Measurements from ENCODE around the gene EDN1. TPM values are rescaled to one million over a fixed set of nuclear protein-coding genes. Genes with fewer than 3 reads are reported as not detected.

Gene EDN1
- total and polyA plus RNA-seq, 9 of the 15 experiments (the other 6 are each of a cell fraction or from before 2014, with no cell fraction given), result 0.03 to 0.06 TPM; not detected in 7

DNA sequence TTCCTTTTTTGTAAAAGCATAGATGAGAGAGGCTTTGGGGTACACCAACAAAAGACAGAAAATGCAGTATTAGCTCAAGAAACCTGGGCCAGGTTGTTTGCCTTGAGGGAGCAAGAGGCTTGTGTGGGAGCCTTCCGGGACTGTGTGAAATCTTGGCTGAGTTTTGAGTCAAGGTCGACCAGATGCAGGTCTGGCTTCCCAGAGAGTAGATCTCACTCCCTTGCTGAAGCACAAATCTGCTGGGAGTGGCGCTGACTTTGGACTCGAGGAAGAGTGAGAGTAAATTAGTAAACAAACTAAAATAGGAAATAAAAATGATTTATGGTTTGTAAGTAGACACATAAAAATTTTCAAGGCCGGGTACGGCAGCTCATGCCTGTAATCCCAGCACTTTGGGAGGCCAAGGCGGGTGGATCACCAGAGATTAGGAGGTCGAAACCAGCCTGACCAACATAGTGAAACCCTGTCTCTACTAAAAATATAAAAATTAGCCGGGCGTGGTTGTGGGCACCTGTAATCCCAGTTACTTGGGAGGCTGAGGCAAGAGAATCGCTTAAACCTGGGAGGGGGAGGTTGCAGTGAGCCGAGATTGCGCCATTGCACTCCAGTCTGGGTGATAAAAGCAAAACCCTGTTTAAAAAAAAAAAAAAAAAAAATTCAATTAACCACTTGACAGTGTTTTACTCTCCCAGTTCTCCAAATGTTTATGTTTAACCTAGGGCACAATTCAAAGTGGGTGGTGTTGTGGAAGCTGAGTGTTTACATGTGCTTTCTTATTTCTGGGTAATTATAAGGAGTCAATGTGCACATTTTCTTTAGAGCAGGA, 27.7 kb upstream of the EDN1 start:
- Histone ChIP-seq H3K9ac (ENCODE audit: insufficient read depth in 1 of 2, low read depth in 2 of 2, low read length in 2 of 2) (no peak overlapping the region), H3K79me2 (ENCODE audit: control insufficient read depth, insufficient read depth, low read length) (no peaks in the 10 kb centered on the region), H3K9me1 (ENCODE audit: control insufficient read depth, insufficient read depth, low read length) (no peaks in the 10 kb centered on the region), H3K4me2 (ENCODE audit: insufficient read depth, low read length) (no peak overlapping the region), H3K27ac (ENCODE audit: extremely low read depth, low read depth, low read length) (no peak overlapping the region), H2AFZ (ENCODE audit: low read depth, low read length) (no peak overlapping the region), H3K9me3 (replicated peaks; ENCODE audit: control insufficient read depth, insufficient read depth, low read depth, low read length) (no peaks in the 10 kb centered on the region), H3K4me1 (replicated peaks in 1 of 2; ENCODE audit: control insufficient read depth in 2 of 2, insufficient read depth in 2 of 2, low read length in 2 of 2) (no peaks in the 10 kb centered on the region), H4K20me1 (replicated peaks; ENCODE audit: control insufficient read depth, insufficient read depth, low read length) (no peaks in the 10 kb centered on the region), H3K27me3 (ENCODE audit: control insufficient read depth in 2 of 2, insufficient read depth in 2 of 2, low read length in 2 of 2) (peaks cover 0 to 5% of the 10 kb centered on the region in 2 experiments; a peak in 1 of 5 replicates), H3K36me3 (ENCODE audit: control insufficient read depth, insufficient read depth, low read length) (no peaks in the 10 kb centered on the region), H3K4me3 (no peak overlapping the region)
- FAIRE-seq (no peak), DNase-seq (ENCODE audit: extremely low read depth in 1 of 4, low spot score in 3 of 4) (no peak), ATAC-seq (no peak)
- BruUV-seq (replicated peaks), result no TSS peak
- in situ Hi-C loops (cut with MboI) (no loop called here), intact Hi-C loops (cut with micrococcal nuclease) (no loop called here)
- 2% methylated on average over 13 of the region's 13 CpGs for WGBS (ENCODE audit: insufficient coverage, low coverage, missing lambda C conversion rate)
- ChIA-PET POLR2A (no interaction called here), CTCF (ENCODE audit: low intra/inter-chr PET ratio) (no interaction called here)
- TF ChIP-seq ZNF507 (tag; conservative IDR thresholded peaks at IDR 0.05) (no peak), THRAP3 (IDR thresholded peaks at IDR 0.05; ENCODE audit: borderline replicate concordance) (no peak), CBFB (CRISPR knock-in tag; IDR thresholded peaks at IDR 0.05) (no peak), STAT5B (CRISPR knock-in tag; IDR thresholded peaks at IDR 0.05) (no peak), HNRNPLL (IDR thresholded peaks at IDR 0.05; ENCODE audit: low read depth, low read length, poor library complexity, severe bottlenecking) (no peak), SIX5 (IDR thresholded peaks at IDR 0.05; ENCODE audit: borderline replicate concordance in 1 of 2, insufficient read depth in 1 of 2, low read depth in 1 of 2, low read length in 2 of 2) (no peak), GABPA (tag; conservative IDR thresholded peaks at IDR 0.05; ENCODE audit: low read depth) (no peak), ZBTB1 (CRISPR knock-in tag; IDR thresholded peaks at IDR 0.05; ENCODE audit: borderline replicate concordance, low read depth) (no peak), POLR2AphosphoS5 (IDR thresholded peaks at IDR 0.05; ENCODE audit: control insufficient read depth, insufficient read depth, low read depth, low read length) (no peak), ATF7 (IDR thresholded peaks at IDR 0.05) (no peak), CREB1 (IDR thresholded peaks at IDR 0.05) (no peak), CREB1 (CRISPR knock-in tag; IDR thresholded peaks at IDR 0.05) (no peak), ARID2 (IDR thresholded peaks at IDR 0.05) (no peak)
- TF ChIP-seq, protein P1, sequence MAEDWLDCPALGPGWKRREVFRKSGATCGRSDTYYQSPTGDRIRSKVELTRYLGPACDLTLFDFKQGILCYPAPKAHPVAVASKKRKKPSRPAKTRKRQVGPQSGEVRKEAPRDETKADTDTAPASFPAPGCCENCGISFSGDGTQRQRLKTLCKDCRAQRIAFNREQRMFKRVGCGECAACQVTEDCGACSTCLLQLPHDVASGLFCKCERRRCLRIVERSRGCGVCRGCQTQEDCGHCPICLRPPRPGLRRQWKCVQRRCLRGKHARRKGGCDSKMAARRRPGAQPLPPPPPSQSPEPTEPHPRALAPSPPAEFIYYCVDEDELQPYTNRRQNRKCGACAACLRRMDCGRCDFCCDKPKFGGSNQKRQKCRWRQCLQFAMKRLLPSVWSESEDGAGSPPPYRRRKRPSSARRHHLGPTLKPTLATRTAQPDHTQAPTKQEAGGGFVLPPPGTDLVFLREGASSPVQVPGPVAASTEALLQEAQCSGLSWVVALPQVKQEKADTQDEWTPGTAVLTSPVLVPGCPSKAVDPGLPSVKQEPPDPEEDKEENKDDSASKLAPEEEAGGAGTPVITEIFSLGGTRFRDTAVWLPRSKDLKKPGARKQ (CRISPR knock-in tag; IDR thresholded peaks at IDR 0.05), result no peak
- TF ChIP-seq, protein P2, sequence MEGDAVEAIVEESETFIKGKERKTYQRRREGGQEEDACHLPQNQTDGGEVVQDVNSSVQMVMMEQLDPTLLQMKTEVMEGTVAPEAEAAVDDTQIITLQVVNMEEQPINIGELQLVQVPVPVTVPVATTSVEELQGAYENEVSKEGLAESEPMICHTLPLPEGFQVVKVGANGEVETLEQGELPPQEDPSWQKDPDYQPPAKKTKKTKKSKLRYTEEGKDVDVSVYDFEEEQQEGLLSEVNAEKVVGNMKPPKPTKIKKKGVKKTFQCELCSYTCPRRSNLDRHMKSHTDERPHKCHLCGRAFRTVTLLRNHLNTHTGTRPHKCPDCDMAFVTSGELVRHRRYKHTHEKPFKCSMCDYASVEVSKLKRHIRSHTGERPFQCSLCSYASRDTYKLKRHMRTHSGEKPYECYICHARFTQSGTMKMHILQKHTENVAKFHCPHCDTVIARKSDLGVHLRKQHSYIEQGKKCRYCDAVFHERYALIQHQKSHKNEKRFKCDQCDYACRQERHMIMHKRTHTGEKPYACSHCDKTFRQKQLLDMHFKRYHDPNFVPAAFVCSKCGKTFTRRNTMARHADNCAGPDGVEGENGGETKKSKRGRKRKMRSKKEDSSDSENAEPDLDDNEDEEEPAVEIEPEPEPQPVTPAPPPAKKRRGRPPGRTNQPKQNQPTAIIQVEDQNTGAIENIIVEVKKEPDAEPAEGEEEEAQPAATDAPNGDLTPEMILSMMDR (IDR thresholded peaks at IDR 0.05 in 2 of 3, conservative IDR thresholded peaks at IDR 0.05 in 1 of 3; ENCODE audit: insufficient read depth in 2 of 3, low read depth in 1 of 3, low read length in 3 of 3), result no peak
- TF ChIP-seq, protein P3, sequence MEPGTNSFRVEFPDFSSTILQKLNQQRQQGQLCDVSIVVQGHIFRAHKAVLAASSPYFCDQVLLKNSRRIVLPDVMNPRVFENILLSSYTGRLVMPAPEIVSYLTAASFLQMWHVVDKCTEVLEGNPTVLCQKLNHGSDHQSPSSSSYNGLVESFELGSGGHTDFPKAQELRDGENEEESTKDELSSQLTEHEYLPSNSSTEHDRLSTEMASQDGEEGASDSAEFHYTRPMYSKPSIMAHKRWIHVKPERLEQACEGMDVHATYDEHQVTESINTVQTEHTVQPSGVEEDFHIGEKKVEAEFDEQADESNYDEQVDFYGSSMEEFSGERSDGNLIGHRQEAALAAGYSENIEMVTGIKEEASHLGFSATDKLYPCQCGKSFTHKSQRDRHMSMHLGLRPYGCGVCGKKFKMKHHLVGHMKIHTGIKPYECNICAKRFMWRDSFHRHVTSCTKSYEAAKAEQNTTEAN (CRISPR knock-in tag; IDR thresholded peaks at IDR 0.05), result no peak
